ENCODE measurements around the gene ALDH1L1.
"Not testable (repeated sequence)": the region's sequence is repeated elsewhere in the genome, so short reads cannot be mapped to it uniquely, and the experiment has no call there.

The ALDH1L1 gene

DNA sequence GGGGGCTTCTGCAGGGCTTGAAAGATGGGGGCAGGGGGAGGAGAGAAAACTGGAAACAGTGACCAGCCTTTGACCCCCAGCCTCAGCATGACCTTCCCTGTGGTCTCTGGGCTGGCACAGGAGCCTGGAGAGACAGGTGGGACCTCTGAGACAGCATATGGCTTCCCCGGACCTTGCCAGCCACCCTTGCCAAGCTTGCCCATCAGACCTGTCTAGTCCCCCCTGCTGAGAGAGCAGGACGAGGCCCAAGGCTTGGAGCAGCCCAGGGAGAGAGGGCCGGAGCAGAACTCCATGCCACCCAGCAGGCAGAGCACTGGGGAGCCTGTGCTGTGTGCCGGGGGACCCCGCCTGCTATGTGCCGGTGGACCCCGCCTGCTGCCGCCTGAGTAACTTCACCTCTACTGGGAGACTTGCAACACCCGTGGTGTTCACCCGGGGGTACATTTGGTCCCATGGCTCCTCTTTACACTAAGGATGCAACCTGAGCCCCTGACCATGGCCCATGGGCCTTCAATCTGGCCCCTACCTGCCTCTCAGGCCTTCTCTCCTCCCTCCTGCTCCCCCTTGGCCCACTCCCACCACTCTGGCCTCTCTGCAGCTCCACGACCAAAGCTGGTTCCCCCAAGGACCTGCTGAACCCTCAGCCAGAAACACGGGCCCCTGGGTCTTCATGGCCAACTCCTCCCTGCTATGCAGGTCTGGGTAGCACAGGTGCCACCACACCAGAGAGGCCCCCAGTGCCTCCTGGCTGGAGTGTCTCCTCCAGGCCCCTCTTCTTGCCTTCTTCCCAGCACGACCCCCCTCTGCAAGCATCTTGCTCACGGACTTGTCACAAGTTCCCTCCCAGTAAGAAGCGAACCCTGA lies 75.4 kb downstream of the ALDH1L1 start:
- peak in 2 of 14 donors; percentile 26 to 86 for DNase-seq

- no peak for DNase-seq
These were observed 76.3 kb downstream of the ALDH1L1 start for GRCh38 chr3:126104028-126104635.

DNA sequence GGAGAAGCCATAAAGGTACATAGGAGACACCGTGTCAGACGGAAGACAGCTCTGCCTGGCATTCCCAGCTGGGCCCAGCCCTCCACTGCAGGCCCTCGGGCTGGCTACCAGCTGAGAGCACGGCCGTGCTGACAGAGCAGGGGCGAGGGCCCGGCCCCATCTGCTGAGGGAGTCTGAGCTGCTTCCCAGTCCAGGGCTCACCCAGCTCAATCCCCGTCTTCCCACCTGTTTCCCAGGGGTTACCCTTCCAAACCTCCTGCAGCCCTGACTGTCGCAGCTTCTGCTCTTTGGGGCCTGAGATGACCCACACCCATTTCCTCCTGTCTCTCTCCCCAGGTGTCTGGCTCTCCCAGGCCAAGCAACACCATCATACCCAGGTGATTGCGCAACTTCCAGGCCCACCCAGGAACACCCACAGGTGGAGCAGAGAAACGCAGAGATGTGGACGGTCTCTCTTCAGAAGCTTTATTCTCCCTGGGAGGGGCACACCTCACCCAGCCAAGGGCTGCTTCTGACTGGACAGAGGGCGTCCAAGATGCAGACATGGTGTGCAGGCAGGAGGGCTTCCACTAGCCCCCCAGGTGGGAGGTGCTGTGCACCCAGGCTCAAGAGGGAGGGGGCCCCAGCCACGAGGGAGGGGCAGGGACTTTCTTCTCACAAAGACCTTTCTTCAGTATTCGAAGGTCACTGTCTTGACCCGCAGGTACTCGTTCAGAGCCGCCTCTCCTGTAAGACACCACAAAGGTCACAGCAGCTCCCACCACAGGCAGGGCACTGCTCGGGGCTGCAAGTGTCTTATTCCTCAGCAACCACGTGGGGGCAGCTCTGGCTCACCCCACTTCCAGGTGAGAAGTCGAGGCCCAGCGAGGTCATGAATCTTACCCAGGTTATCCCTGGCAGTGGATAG lies 77.0 kb downstream of the ALDH1L1 start:
- DNase-seq, result no peak

GRCh38 chr3:126102530-126102951 lies 77.8 kb downstream of the ALDH1L1 start:
- DNase-seq, result peak in 2 of 14 donors; percentile 30 to 79

GRCh38 chr3:126102011-126102410 lies 78.4 kb downstream of the ALDH1L1 start:
- DNase-seq, result no peak

DNA sequence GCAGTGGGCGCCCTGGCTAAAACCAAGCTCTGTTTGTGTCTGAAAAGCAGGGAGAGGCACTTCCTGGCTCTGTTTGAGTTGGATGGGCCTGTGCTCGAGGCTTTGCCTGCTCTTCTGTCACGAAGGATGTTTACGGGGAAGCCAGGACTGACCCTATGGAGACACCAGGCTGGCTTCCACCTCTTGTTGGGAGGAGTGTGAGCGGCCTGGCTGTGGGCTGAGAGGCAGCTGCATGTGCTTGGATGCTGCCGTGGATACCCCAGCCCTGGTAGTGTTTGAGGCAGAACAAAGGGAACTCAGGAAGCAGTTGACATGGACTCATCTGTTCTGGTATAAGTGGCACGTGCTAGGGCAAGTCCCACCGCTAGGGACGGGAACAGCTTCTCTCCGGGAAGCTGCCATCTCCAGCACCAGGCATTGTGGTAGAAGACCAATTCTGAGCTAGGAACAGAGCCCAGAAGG lies 78.8 kb downstream of the ALDH1L1 start:
- peak in 1 of 14 donors; percentile 24 for DNase-seq

DNA sequence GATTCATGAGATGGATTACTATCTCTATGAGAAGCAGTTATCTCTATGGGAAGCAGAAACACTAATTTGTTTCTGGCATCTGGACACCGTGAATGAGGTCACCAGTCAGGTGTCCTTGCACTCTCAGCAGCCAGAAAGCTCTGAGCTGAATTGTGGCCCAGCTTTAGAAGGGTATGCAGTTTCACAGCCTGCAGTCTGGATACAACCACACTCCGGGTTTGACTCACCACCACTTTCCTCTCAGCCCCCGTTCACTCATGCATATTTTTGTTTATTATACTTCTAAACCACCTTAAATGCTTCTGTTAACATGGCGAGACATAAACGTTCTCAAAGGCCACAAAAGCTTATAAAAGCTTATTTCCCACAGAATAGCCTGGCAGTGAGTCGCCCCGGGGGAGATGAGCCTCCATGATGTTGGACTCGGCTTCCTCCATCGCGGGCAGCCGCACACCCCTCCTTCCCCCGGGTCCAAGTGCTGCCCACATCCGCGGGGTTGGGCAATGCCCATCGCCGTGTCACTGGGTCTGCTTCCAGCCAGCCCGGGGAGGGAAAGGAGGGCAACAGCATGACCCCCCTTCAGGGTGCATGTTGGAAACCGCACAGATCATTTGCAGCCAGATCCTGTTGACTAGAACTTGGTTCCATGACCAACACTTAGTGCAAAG lies 79.6 kb downstream of the ALDH1L1 start:
- peak in 1 of 14 donors; percentile 48 for DNase-seq

- DNase-seq, result no peak
These were observed 80.1 kb downstream of the ALDH1L1 start for GRCh38 chr3:126100269-126100633.

DNA sequence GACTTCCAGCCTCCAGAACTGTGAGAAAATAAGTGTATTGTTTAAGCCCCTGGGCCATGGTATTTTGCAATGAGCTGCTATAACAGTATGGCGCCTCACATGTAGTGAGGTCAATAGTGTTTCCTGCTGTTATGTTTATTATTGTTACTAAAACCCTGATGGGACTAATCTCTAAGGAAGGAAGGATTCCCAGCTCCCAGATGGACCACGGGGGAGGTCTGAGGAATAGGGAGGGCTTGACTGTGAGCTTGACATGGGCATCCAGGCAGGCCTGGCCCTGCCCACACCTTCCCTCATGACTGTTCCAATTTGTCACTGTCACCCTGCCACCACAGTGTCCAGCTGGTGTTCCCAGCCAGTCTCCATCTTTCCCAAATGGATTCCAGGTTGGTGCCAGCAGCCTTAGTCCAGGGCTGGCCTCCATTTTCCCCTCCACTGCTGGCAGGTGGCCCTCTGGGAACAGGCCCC lies 82.0 kb downstream of the ALDH1L1 start:
- peak in 5 of 14 donors; percentile 22 to 89 (median 37) for DNase-seq

DNA sequence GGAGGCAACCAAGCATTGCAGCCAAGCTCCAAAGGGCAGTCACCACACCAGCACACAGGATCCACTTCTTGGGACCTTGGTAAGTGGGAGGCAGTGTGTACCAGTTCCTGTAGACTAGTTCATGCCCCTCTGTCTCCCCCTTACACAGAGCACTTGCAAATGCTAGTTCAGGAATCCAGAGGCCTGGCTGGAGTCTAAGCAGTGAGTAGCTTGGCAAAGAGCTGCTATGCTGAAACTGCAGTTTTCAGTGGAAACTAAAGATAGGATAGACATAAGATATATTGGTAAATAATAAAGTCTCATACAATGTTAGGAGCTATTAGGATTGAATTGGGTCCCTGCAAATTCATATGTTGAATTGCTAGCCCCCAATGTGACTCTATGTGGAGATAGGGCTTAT lies 82.6 kb downstream of the ALDH1L1 start:
- no peak for DNase-seq

- not testable (repeated sequence) for DNase-seq
These were observed 84.1 kb downstream of the ALDH1L1 start for GRCh38 chr3:126096274-126096673.

DNA sequence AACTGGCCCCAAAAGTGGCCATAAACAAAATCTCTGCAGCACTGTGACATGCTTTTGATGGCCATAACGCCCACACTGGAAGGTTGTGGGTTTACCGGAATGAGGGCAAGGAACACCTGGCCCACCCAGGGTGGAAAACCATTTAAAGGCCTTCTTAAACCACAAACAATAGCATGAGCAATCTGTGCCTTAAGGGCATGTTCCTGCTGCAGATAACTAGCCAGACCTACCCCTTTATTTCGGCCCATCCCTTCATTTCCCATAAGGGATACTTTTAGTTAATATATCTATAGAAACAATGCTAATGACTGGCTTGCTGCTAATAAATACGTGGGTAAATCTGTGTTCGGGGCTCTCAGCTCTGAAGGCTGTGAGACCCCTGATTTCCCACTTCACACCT lies 88.3 kb downstream of the ALDH1L1 start:
- DNase-seq, result not testable (repeated sequence)

- no peak for DNase-seq
These were observed 92.7 kb downstream of the ALDH1L1 start for GRCh38 chr3:126087552-126088175.

- no peak for DNase-seq
These were observed 94.5 kb downstream of the ALDH1L1 start for GRCh38 chr3:126085841-126086240.

DNA sequence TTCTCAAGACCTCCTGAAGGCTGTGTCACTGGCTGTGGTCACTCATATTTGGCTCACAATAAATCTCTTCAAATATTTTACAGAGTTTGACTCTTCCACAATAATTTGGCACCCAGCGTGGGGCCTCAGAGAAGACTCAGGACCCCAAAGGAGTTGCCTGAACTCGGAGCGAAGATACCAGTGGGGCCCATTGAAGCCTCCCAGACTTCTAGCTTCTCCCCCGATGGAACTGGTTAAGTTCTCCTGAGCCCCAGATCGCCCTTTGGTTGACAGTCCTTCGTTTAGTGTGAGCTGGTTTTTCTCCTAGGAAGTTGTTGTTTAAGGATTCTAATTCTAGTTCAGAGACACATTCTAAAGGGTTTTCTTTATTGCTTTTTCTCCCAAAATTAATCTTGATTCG lies 95.1 kb downstream of the ALDH1L1 start:
- no peak for DNase-seq

- no peak for DNase-seq
These were observed 95.6 kb downstream of the ALDH1L1 start for GRCh38 chr3:126084768-126085180.

GRCh38 chr3:126083913-126084767 lies 96.2 kb downstream of the ALDH1L1 start, which contains the start of gene SLC41A3:
Gene SLC41A3, minus strand, starts transcription at chr3:126084124. Its CDS starts 15,905 bp downstream, at chr3:126068219.
- DNase-seq, result peak in 13 of 14 donors; percentile 37 to 87 (median 75)

DNA sequence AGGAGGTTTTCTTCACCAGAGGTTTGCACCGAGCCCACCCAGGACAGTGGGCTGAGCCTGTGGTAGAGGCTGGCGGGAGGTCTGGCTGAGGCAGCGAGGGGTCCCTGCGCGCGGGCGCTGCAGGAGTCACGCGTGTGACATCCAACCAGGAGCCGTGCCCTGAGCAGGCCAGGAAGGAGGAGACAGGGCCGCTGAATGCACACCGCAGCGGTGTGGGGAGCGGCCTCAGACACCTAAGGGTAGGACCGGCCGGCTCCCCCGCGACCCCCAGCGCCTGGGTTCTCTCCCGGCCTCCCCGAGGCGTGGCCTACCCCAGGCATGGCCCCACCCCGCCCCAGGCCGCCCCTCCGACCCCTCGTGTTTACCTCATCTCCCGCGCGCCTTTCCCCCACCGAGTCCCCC lies 96.9 kb downstream of the ALDH1L1 start:
- peak in 3 of 14 donors; percentile 49 to 61 (median 59) for DNase-seq

- no peak for DNase-seq
These were observed 97.3 kb downstream of the ALDH1L1 start for GRCh38 chr3:126083138-126083445.

GRCh38 chr3:126082362-126083137 lies 97.8 kb downstream of the ALDH1L1 start:
- no peak for DNase-seq

Data from C1 segment of cervical spinal cord (tissue), 14 donors.